HG02870 (cell line): ENCODE data around the gene RAB15.

Experiments
- ATAC-seq: cut with Tn5 transposase; IDR thresholded peaks from one replicate; pipeline ENCODE4 v1.9.1; 2021; ENCODE audit warnings: mild to moderate bottlenecking, moderate library complexity; ENCODE audit not compliant: unreplicated experiment

Gene RAB15

DNA sequence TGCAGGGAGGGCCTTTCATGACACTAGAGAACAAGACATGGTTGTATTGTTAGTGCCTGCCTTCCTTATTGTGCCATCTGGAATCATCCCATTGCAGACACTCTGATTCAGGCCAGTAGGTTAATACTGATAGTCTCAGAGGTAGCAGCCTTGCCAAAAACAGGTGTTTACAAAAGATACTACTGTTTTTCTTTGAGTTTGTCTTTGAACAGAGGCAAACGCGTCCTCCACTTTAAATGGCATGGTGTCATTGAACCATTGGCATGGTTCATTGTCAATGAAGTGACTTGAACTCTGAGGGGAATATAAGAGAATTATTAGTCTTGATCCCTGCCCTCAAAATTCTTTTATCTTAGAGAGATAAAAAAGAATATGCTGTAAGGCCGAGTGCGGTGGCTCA is 18.8 kb upstream of the RAB15 start:
- ATAC-seq, result no peak

DNA sequence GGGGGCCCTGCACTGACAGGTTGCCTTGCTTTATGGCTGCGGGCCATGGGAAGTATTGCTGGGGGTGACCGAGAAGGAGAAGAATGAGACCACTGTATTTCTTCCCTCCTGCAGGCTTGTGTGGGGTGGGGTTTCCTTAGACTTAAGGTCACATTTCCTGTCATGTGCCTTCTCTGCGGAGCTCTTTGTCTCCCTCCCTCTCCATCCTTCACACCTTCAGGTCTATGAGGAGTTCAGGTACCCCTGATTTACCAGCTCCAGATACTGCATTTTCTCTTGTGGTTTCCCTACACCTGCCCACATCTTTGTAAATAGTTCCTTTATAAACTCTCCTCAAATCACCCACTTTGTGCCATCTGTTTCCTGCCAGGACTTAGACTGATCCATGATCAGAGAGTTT is 18.2 kb upstream of the RAB15 start:
- ATAC-seq, result no peak

- ATAC-seq, result no peak
Measured at GRCh38 chr14:64987438-64987767, 15.3 kb upstream of the RAB15 start.

GRCh38 chr14:64986648-64987437 is 14.7 kb upstream of the RAB15 start, which contains the start of gene FNTB:
FNTB (plus strand) TSS chr14:64986895; CDS start chr14:64986954, 59 bp downstream.
- peak; percentile 88 for ATAC-seq

DNA sequence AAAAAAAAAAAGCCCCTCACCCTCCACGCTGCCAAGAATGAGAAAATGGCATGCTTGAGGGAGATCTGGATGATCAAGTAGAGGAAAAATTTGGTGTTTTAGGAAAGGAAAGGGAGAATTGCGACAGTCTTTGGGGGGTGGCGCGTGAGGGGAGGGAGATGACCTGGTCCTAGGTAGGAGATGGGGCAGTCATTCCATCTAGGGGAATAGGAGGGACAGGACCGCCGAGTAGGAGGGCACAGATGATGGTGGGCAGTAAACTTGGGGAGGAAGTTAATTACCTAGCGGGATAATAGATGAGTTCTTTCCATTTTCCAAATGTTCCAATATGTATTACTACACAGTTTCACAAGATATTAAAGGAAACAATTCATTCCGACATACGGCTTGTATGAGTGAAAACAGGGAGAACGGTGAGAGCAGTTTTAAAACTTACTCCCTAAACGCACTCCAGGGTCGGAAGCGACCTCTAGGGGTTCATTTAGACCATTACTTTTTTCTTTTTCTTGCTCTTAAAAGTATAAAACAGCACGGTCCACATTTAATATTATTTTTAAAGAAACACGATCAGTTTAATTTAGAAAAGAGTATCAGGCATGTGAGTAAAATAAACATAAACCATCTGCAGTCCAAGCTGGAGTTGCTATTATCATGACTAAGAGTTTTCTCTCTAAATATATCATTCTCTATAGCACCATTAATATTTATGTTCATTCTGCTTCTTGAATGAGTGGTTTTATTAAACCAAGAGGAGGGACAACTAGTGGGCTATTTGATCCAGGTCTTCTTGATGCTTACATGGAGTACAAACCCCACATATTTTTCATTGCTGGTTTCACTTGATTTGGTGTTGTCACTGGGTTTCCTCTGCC is 11.5 kb upstream of the RAB15 start:
- ATAC-seq, result no peak

DNA sequence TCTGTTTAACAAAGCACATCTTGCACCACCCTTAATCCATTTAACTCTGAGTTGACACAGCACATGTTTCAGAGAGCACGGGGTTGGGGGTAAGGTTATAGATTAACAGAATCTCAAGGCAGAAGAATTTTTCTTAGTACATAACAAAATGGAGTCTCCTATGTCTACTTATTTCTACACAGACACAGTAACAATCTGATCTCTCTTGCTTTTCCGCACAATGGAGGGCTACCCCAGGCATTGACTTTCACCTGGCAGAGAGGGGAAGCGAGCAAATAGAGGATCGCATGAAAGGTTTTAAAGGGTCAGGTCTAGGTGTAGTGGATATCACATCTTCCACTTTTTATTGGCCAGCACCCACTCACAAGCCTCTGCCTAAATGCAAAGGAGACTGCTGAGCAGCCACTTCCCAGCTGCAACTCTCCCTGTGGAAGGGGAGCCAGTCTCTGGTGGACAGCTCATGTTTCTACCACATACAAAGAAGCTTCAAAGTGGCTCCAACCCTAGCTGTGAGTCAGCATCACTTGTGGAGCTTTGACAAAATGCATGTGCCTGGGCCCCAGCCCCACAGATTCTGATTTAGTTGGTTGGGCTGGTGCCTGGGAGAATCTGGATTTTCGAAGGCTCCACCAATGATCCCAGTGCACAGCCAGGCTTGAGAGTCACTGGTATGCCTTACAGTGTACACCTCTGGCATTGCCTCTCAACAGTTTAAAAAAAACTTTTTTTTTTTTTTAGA is 7.4 kb upstream of the RAB15 start:
- ATAC-seq, result no peak

DNA sequence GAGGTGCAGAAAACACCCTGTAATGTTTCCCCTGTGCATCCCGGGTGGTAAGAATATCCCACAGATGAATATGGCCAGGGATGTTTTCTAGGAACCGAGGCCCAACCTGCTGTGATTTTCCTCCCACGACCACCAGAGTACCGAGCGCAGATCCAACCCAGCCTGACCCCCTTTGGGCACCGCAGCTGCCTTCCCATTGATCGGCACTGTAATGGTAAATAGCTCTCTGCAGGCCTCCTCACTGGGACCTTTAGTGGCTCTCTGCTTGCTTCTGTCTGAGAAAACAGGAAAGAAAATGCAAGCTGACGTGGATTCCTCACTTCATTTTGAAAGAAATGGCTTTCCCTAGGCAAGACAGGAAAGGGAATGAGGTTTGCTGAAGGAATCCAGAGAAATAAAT is 2.4 kb upstream of the RAB15 start:
- ATAC-seq, result no peak

DNA sequence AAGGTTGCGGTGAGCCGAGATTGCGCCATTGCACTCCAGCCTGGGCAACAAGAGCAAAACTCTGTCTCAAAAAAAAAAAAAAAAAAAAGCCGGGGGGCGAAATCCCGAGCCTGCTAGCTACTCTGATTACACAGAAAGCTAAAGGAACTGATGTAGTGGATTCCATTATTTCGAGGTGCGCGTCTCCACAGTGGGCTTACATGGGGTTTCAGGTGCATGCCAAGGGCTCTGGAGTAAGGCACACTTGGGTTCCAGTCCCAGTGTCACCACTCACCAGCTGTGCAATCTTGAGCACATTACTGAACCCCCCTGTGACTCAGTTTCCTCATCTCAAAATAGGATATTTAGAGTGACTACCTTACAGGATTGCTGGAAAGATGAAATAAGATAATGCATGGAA is 1.7 kb upstream of the RAB15 start:
- ATAC-seq, result no peak

DNA sequence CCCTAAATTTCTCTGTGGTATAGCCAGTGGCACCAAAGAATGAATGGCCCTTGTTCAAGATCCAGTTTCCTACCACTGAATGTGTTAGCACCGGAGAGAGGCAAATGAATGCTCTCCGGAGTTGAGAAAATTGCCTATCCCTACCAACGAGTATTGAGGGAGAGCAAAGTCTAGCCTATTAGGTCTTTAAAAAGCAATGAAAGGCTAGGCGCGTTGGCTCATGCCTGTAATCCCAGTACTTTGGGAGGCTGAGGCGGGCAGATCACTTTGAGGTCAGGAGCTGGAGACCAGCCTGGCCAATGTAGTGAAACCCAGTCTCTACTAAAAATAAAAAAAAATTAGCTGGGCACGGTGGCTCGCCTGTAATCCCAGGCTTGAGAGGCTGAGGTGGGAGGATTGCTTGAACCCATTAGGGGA is 898 bp upstream of the RAB15 start:
- no peak for ATAC-seq

- no peak for ATAC-seq
Measured at GRCh38 chr14:64971491-64971942, 619 bp downstream of the RAB15 start.

DNA sequence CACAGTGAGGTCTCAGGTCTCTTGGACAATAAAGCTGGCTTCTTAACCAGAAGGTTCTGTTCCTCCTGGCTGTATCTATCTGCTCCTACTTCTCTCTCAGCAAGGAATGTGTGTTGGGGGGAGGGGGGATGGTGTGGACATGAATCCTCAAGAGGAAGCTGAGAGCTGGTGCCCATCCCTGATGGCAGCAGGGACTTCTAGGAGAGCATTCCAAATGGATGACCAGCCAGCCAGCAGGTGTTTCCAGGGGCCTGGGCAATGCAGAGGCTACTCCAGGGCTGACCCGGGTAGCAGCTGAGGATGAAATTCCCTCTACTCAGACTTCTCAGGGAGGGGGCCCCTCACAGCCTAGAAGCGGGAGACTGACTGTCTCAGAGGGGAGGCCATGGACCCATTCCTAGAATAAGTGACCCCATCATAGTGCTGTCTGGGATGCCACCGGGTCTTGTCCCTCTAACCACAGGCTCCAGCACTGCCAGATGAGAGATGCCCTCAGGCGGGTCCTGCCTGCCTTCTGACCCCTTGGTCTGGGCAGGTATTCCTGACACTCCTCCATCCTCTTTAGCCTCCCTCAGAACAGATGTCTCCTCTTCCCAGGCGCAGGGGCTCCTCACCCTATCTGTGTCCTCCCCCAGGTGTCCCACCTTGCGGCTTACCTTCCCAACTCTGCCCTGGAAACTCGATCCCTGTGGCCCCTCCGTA is 1.2 kb downstream of the RAB15 start:
- no peak for ATAC-seq

- ATAC-seq, result no peak
Measured at GRCh38 chr14:64970041-64970440, 2.1 kb downstream of the RAB15 start.

DNA sequence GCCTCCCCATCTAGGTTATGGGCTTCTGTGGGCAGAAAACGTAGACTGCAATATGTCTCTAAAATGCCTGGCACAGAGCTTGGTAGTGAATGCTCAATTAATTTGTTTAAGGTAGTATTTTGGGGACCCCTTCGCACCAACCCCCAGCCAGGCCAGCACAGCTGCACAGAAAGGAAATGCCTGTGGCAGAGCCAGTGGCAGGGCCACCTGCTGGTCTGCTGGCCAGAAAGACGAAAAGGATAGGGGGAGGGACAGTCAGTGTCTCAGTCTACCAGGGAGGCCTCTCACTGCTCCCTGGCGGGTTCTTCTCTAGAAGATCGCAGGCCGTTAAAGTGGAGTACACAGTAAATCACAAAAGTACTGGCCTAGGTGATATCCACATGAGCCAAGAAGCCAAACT is 3.5 kb downstream of the RAB15 start:
- ATAC-seq, result no peak

DNA sequence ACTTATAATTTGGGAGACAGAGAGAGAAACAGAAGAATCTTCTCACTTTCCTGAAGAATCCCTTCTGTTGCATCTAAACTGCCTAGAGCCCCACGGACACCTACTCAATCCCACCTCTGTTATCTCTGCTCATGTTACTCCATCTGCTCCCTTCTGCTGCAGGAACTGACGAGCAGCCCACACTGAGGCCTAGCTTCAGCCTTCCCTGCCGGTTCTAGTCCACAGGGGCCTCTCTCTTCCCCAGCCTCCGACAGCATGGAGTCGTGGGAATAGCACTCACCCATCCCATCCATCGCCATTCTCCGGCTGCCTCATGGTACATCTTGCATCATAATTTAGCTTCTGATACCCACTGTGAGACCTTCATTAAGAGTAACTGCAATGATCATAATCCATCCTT is 4.0 kb downstream of the RAB15 start:
- no peak for ATAC-seq

DNA sequence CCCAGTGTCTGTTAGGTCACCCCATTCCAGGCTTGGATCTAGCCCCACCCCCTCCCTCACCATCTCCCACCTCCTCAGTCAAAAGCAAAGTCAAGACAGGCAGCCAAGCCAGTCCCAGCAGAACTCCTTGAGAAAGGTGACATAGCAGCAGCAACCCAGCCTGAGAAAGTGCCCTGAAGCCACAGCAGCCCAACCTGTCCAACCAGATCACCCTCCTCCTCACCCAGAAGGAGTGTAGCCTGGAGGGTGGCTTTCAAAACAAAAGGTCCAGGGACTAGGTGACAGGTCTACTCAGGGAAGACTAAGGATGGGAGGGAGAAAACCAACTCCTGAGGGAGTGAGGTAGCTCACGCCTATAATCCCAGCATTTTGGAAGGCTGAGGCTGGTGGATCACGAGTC is 5.2 kb downstream of the RAB15 start:
- no peak for ATAC-seq

DNA sequence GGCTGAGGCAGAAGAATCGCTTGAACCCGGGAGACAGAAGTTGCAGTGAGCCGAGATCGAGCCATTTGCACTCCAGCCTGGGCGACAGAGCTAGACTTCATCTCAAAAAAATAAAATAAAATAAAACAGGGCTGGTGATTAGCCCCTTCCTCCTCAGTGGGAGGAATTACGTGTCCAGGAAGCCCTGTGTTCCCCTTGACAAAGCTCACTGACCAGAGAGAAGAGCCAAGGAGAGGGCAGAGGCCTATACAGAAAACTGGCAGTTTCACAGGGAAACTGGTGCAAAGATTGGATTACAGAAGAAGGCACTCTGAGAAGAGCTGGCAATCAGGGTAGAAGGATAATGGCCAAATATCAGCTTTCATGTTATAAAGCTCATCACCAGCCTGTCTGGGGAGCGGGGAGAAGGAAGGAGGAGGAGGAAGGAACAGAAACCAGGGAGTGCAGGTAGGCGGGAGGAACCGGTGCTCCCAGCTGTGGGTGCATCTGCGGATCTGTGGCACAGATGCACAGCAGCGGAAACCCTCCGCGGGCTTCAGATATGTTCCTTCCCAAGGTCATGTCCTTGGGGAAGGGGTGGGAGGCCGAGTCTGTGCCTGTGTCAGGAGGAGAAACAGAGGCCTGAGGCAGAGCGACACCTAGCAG is 6.7 kb downstream of the RAB15 start:
- ATAC-seq, result no peak

GRCh38 chr14:64963611-64964010 is 8.5 kb downstream of the RAB15 start:
- ATAC-seq, result no peak

DNA sequence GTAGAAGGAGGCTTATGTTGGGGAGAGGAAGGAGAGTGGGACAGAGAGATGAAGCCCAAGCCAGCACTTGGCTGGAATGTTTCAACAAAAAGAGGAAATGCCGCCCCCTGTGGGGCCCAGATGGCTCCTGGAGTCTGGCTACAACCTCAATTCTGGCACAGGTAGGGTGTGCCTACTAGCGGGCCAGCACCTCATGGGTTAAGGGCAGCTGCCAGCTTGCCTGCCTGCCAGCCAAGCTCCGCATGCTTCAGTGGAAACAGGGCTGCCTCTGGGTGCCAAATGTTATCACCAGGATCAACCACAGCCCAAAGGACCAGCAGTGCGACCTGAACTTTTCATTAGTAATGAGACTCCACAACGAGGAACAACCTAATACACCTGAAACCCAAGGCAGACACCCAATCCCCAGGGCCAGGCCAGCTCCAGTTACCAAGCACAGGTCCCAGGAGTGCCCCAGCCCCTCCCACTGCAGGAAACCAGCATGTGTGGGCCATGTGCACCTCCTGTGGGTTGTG is 11.3 kb downstream of the RAB15 start:
- no peak for ATAC-seq

GRCh38 chr14:64958743-64959142 is 13.4 kb downstream of the RAB15 start:
- ATAC-seq, result no peak

- no peak for ATAC-seq
Measured at GRCh38 chr14:64958201-64958600, 13.9 kb downstream of the RAB15 start.
